GM23248 (cell line): ENCODE results near the gene ACTR1A.

Experiments
- EZH2 ChIP-seq: fragments of 200-600 bp; sonication (generic); IDR thresholded peaks from 2 replicates; pipeline ENCODE4 v1.6.1; 2018; ENCODE audit warnings: antibody characterized with exemption, mild to moderate bottlenecking; ENCODE audit not compliant: insufficient read depth, poor library complexity, severe bottlenecking
- EZH2phosphoT487 ChIP-seq: fragments of 200-600 bp; sonication (generic); IDR thresholded peaks from 2 replicates; pipeline ENCODE4 v1.6.1; 2018; ENCODE audit warnings: antibody characterized with exemption, moderate library complexity, mild to moderate bottlenecking, low read depth; ENCODE audit not compliant: insufficient read depth

DNA sequence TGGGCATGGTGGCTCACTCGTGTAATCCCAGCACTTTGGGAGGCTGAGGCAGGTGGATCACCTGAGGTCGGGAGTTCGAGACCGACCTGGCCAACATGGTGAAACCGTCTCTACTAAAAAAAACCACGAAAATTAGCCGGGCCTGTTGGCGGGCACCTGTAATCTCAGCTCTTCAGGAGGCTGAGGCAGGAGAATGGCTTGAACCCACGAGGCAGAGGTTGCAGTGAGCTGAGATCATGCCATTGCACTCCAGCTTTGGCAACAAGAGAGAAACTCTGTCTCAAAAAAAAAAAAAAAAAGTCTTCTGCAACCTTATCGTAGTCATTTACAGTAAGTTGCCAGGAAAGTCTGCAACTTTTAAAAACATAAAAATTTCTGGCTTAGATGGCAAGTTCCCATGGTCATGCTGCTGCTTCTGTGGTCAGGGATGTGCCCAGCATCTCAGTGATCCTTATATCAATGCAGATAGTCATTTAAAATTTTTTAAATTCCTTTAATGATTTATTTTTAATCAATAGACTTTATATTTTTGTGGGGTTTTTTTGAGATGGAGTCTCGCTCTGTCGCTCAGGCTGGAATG lies 16.8 kb upstream of the ACTR1A start:
- TF ChIP-seq EZH2 (no peak), EZH2phosphoT487 (no peak)
